ENCODE data around the gene ESPNL.

- TF ChIP-seq POLR2A (IDR thresholded peaks at IDR 0.05; ENCODE audit: low read length), result no peak
- TF ChIP-seq GATA1 (IDR thresholded peaks at IDR 0.05; ENCODE audit: low read depth, low read length), result no peak
Measured at GRCh38 chr2:238080518-238080917, 19.6 kb upstream of the ESPNL start.
